Cardiac septum (tissue), 1 donor: ENCODE measurements around the gene HOXC4. TPM values are rescaled to one million over a fixed set of nuclear protein-coding genes. Genes with fewer than 3 reads are reported as not detected.

Experiments
- DNase-seq: peaks from one replicate; pipeline ENCODE4 v3.0.0-alpha.2; 2020; ENCODE audit warnings: low spot score
- intact Hi-C: fragments of 100-400 bp; cut with DNase I; formaldehyde crosslinking; loops from one replicate; pipeline ENCODE4 v1.14.0; 2022
- total RNA-seq: library from RNA; stranded (reverse); fragmentation: NEBNext Ultra II Directional; extraction: Animal tissue kit (Norgen Biotek cat#: 25700); gene quantifications from one replicate; pipeline ENCODE4 v1.2.1, GENCODE V29; 2021
- donor health status: DM: no; HTN: no; CAD: no.

The HOXC4 gene
- total RNA-seq, 1 donor from 2014 or later = not detected

- DNase-seq = no peak
- intact Hi-C loops = no loop called here
Measured at GRCh38 chr12:54014377-54015017, 39.1 kb upstream of the HOXC4 start.

DNA sequence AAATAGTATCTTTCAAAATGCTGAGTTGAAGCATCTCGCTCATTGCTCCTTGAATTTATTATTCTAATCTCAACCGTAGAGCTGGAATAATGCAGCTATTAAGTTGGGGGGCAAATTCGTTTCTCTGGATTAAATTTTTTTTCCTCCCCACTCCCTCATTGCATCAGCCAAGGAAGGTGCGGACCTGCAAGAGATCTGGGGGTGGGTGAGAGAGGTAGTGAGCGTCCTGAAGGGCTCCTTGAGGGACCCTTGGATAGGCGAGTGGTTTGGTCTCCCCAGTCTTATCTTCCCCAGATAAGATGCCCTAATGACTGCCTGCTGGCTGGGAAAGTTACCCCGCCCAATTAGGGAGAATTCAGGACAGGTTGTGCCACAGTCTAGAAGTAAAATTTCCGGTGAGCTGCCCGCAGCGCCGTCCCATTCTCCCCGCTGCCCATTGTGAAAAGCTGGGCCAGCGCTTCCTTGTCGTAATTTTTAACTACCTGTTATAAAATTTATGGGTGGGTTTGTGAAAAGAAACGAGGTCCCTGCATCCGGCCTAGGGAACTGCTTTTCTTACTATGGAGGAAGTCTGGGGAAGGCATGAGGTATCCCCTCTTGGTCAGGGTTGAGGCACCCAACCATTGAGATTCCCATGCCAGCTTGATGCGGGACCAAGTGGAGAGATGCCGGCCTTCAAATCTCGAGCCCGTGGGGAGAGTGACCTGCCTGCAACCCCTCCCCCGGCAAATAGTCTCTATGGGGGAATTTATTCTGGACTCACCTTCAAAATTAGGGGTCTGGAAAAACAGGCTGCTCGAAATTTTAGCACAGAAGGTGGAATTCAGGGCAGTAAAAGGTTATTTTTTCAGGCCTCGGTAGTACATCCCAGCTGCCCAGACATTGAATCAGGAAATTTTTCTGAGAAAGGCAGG lies 38.4 kb upstream of the HOXC4 start:
- DNase-seq = no peak
- intact Hi-C loops = no loop called here

DNA sequence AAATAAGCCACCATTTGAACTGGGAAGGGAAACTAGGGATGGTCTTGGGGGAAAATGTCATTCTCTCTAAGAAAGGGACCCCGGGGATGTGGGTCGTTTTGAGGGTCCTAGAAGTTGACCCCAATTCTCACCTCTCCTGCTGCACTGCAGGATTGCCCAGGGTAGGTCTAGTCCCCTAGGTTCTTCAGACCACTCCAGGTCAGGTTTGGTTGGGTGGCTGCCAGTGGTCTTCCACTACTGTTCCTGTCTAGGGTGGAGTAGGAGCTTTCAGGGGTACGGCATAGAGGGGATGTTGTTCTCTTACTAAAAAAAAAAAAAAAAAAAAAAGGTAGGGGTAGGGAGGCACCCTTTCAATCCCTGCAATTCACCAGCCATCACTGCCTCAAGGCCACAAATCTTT lies 37.6 kb upstream of the HOXC4 start:
- intact Hi-C loops = no loop called here
- no peak for DNase-seq

GRCh38 chr12:54016478-54016964 lies 37.1 kb upstream of the HOXC4 start:
- intact Hi-C loops = no loop called here
- no peak for DNase-seq

DNA sequence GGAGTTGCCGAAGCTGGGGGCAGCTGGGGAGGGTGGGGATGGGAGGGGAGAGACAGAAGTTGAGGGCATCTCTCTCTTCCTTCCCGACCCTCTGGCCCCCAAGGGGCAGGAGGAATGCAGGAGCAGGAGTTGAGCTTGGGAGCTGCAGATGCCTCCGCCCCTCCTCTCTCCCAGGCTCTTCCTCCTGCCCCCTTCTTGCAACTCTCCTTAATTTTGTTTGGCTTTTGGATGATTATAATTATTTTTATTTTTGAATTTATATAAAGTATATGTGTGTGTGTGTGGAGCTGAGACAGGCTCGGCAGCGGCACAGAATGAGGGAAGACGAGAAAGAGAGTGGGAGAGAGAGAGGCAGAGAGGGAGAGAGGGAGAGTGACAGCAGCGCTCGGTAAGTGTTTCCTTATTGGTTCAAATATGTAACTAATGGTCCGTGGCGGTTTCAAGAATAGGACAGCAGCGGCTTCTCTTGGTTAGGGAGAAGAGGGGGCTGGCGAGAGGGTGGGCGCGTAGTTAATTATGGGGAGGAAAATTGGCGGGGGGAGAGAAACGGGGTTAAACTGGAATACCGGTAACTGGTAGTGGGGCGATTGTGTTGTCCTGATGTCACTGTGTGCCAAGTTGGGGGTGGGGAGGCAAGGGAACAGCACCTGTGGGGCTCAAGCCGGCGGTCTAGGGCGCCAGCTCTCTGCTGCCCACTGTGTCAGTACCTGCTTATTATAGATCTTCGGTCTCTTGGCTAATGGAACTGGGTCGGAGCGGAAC lies 36.4 kb upstream of the HOXC4 start:
- no peak for DNase-seq
- intact Hi-C loops = no loop called here

GRCh38 chr12:54017878-54018467 lies 35.7 kb upstream of the HOXC4 start:
- intact Hi-C loops = no loop called here
- DNase-seq = peak; percentile 81

GRCh38 chr12:54018468-54018984 lies 35.1 kb upstream of the HOXC4 start:
- no peak for DNase-seq
- intact Hi-C loops = no loop called here

DNA sequence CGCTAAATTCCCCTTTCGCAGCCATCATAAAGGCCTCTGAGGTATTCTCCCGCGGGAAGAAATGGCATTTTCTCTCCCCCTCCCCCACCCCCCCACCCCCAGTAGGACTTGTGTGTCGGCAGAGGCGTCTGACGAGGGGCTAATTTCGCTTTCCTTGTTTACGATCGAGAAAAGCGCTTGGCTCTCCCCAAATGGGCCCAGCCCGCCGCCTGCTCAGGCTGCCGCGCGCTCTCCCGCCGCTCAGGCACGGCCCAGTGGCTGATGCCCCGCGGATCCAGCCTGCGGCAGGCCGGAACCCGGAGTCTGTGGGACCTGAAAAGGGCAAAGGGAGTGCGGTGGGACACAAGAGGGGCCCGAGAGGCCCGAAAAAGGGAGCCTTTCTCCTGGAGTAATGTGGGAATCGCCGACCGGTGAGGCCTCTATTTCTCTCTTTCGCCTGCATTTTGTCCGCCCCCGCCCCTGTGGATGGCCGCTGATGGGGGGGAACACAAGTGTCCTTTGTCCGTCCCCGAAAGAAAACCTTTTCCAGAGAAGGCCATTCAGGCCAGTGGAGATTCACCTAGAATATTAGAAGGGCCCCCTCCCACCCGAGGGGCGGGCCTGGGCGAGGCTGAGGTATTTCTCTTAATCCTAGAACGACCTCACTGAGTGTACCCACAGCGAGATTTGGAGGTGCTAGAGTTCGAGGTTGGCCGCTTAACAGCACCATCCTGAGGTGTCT lies 34.4 kb upstream of the HOXC4 start:
- intact Hi-C loops = no loop called here

DNA sequence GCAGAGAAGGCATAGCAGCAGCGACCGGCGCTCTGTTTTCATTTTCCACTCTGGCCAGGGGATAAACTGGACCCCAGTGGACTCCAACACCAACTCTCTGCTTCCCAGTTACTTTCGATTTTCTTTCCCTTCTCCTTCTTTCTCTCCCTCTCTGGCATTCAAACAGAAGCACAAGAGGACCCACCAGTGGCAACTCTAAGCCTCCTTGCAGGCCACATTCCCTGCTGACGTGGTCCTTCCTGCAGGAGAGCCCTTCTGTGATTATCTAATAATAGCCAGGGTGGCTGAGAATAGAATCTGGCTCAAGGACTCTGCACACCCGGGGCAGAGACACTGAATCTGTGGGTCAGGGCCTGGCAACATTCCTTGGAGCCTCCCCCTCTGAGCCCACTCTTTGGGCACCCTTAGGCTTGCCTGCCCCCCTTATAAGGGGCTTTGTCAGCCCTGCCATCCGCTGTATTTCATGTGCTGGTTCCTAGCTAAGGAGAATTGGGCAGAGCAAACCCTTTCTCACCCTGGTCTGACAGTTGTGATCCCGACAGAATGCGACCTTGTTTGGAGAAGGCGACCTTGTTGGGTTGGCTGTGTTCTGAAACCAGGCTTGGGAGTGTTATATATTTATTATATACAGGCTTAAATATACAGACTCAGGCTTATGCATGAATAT lies 33.6 kb upstream of the HOXC4 start:
- intact Hi-C loops = no loop called here
- DNase-seq = no peak

More for the DNA sequence above, 34.4 kb upstream of the HOXC4 start:
- DNase-seq = no peak

GRCh38 chr12:54020591-54021405 lies 32.8 kb upstream of the HOXC4 start:
- intact Hi-C loops = no loop called here
- DNase-seq = no peak

- intact Hi-C loops = no loop called here
- no peak for DNase-seq
Measured at GRCh38 chr12:54021432-54022013, 32.1 kb upstream of the HOXC4 start.

GRCh38 chr12:54022960-54023884 lies 30.4 kb upstream of the HOXC4 start:
- DNase-seq = no peak
- intact Hi-C loops = no loop called here

- intact Hi-C loops = no loop called here
Measured at GRCh38 chr12:54024127-54024526, 29.5 kb upstream of the HOXC4 start.

DNA sequence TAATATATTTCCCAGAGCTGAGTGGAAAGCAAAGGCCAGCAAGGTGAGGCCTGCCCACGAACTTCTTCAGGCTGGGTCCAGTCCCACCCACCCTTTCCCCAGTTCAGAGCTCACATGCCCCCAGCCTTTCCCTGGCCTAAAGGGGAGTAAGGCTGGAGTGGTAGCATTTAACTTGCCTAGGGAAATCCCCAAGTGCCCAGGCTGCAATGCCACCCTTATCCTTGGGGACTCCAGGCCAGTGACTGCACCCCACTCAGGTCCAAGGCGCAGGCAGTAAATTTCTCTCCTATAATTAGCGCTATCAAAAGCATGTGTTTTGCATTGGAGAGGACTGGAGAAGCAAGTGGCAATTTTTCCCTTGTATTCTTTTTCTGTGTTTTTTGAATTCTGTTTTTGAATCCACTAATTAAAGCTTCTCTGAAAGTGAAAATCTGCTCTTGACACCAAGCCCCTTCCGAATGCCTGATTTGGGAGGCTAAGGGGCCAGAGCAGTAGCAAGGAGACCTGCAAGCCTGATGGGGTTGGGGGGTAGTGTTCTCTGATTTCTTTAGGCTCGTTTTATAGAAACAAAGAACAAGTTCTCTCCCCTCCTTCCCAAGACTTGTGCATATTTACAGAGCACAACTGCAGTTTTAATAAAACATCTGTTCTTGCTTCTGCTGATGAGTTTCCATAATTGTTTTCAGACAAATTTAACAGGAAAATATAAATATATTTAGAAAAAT lies 28.9 kb upstream of the HOXC4 start:
- DNase-seq = no peak
- intact Hi-C loops = no loop called here

More at GRCh38 chr12:54024127-54024526, 29.5 kb upstream of the HOXC4 start:
- DNase-seq = no peak
